HG03575 (cell line): ENCODE measurements around the gene SMPD1.
A peak's percentile ranks its signal among the peaks of the same experiment; 100 is the strongest.

Experiments used
- ATAC-seq: cut with Tn5 transposase; IDR thresholded peaks from one replicate; pipeline ENCODE4 v1.9.1; 2021; ENCODE audit not compliant: unreplicated experiment, insufficient number of reproducible peaks, low FRiP score; ENCODE audit errors: extremely low read depth

The SMPD1 gene

GRCh38 chr11:6389905-6390717 is at the start of gene SMPD1:
Gene SMPD1, plus strand, starts transcription at chr11:6390474. Its CDS starts 125 bp downstream, at chr11:6390599.
- ATAC-seq: peak; percentile 80

- no peak for ATAC-seq
Measured at GRCh38 chr11:6345366-6345765, 44.9 kb upstream of the SMPD1 start.

GRCh38 chr11:6350043-6350442 is 40.2 kb upstream of the SMPD1 start:
- ATAC-seq: no peak

GRCh38 chr11:6350486-6350885 is 39.8 kb upstream of the SMPD1 start:
- no peak for ATAC-seq

GRCh38 chr11:6351782-6352382 is 38.4 kb upstream of the SMPD1 start:
- no peak for ATAC-seq

GRCh38 chr11:6353367-6353987 is 36.8 kb upstream of the SMPD1 start:
- ATAC-seq: no peak

GRCh38 chr11:6354651-6355485 is 35.4 kb upstream of the SMPD1 start:
- ATAC-seq: no peak

GRCh38 chr11:6356503-6357055 is 33.7 kb upstream of the SMPD1 start:
- no peak for ATAC-seq

GRCh38 chr11:6357222-6357621 is 33.1 kb upstream of the SMPD1 start:
- no peak for ATAC-seq

GRCh38 chr11:6360183-6360582 is 30.1 kb upstream of the SMPD1 start:
- ATAC-seq: no peak

GRCh38 chr11:6362185-6362872 is 27.9 kb upstream of the SMPD1 start:
- ATAC-seq: no peak

GRCh38 chr11:6362873-6363678 is 27.2 kb upstream of the SMPD1 start:
- no peak for ATAC-seq

GRCh38 chr11:6365659-6366058 is 24.6 kb upstream of the SMPD1 start:
- ATAC-seq: no peak

- ATAC-seq: no peak
Measured at GRCh38 chr11:6371825-6372224, 18.4 kb upstream of the SMPD1 start.

- no peak for ATAC-seq
Measured at GRCh38 chr11:6377902-6378639, 12.2 kb upstream of the SMPD1 start.

GRCh38 chr11:6378640-6378989 is 11.7 kb upstream of the SMPD1 start:
- ATAC-seq: no peak

- ATAC-seq: no peak
Measured at GRCh38 chr11:6385046-6385777, 5.1 kb upstream of the SMPD1 start.
